Activated T-cell treated with anti-CD3 and anti-CD28 coated beads for 4 hours (primary cell): ENCODE results near the gene NEDD9.

Experiments used
- DNase-seq: peaks from one replicate; pipeline ENCODE4 v3.0.0-alpha.2; 2020

Gene NEDD9

GRCh38 chr6:11217360-11218101 lies 14.9 kb downstream of the NEDD9 start:
- DNase-seq: no peak

DNA sequence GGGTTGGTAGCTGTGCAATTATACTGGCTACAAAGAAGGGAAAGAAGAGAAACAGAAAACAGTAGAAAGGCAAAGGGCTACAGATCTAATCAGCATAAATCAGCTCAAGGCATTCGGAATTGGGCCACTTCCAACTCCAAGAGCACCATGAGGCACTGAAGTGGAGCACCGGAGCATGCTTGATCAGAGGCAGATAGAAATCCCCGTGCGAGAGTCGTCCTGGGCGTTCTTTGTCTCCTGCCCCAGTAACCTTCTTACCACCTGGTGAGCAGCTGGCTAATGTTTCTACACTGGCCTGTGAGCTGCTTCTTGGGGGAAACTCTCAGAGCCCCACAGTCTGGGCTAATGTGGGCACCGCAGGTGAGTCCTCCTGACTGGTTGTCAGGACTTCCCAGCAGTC lies 16.7 kb downstream of the NEDD9 start:
- no peak for DNase-seq

GRCh38 chr6:11214901-11215300 lies 17.6 kb downstream of the NEDD9 start:
- DNase-seq: no peak

DNA sequence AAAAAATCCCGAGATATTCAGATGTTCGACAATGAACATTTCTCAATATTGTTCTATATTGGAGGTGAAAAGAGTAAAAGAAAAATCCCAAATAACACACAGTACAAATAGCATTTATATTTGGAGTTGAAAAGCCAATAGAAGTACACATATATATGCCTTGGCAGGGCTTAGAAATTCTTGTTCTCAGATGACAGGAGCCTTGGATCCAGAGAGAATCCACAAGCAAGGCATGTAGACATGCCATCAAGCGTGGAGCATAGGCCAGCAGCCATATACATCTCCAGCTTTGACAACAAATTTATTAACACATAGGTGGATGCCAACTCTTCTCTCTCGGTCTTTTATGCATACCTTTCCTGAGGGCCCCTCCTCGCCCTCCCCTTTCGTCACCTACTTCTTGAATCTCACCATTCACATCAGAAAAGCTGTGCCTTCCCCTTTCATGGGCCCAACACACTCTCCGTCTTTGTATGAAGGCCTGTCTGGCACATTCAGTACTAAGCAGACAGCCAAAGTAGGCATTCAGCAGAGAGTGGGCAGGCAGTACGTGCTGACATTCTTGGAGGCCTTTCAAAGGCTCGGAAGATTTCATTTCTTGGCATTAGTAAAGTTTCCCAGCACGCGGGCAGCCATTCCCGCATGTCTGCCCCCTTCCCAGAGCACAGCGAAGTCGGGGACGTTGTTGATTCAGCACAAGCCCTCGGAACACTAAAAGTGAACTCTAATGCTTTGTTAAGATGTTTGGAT lies 18.2 kb downstream of the NEDD9 start:
- DNase-seq: no peak

- no peak for DNase-seq
These were observed 18.9 kb downstream of the NEDD9 start for GRCh38 chr6:11213422-11214021.

DNA sequence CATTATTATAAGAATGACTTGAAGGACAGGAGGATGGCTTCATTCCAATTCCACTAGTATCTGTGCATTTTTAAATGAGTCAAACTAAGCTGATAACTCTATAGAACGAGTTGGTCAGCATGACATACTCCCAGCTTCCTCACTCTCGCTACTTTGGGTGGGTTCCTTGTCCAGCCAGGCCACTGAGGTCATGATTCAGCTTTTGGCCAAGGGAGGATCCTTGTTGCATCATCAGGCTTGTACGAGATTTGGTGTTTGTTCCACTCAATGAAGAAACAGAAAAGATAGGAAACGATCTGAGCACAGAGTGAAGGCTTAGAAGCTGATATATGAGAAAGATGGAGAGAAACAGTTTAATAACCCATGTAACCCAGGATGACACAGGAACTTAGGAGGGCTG lies 19.8 kb downstream of the NEDD9 start:
- DNase-seq: no peak

DNA sequence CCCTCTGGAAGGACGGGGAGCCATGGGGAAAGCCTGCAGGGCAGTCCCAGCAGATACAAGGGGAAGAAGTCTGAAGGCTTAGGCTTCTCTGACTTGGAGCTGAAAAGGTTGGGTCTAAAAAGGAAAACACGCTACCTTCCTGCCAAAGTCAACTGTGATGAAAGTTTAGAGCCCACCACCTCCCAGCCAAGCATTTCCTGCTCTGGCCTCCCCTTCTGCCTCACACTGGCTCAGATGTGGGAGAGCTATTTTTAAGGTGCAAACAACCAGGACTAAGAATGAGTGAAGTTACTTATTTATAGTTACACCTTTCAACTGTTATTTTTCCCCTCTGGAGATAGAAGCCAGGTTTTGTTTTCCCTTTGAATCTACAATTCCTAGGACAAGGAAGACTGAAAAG lies 21.2 kb downstream of the NEDD9 start:
- no peak for DNase-seq

- no peak for DNase-seq
These were observed 21.9 kb downstream of the NEDD9 start for GRCh38 chr6:11210386-11211138.

- DNase-seq: no peak
These were observed 22.6 kb downstream of the NEDD9 start for GRCh38 chr6:11209906-11210305.

- no peak for DNase-seq
These were observed 23.1 kb downstream of the NEDD9 start for GRCh38 chr6:11209369-11209768.

DNA sequence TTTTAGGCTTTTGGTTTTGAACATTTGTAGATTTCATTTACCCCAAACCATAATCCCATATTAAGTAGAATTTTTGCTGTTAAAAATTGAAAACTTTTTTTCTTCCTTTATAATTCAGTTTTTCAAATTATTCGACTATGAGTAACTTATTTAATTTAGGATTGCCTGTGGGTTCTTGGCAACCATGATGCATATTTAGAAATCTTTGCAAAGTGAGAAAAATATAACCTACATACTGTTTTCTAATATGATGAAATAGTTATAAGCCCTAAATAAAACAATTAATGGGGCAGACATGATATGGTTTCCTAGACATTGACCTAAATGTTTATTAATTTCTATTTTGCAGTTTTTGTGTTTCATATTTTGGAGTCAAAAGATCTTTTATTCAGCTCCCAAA lies 23.6 kb downstream of the NEDD9 start:
- DNase-seq: no peak

GRCh38 chr6:11208267-11208666 lies 24.2 kb downstream of the NEDD9 start:
- no peak for DNase-seq

GRCh38 chr6:11207199-11207968 lies 25.1 kb downstream of the NEDD9 start:
- no peak for DNase-seq

DNA sequence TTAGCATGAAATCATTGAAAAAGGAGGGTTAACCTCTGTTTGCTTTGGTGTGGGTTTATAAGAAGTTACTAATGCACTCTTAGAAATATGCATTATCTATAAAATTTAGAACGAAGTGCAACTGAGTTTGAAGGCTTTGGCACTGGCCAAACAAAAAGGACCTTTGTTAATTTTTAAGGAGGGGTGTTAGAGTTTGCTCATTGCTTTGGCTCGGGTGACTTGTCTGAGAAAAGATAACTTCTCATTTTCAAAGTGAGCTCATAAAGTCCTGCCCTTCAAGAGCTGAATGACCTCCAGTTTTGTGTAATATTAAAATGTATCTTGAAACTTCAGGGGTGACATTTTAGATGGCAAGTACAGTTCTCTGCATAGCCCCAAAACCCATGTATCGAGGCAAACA lies 25.9 kb downstream of the NEDD9 start:
- no peak for DNase-seq

GRCh38 chr6:11204794-11205366 lies 27.6 kb downstream of the NEDD9 start:
- no peak for DNase-seq

- no peak for DNase-seq
These were observed 28.5 kb downstream of the NEDD9 start for GRCh38 chr6:11204005-11204399.

DNA sequence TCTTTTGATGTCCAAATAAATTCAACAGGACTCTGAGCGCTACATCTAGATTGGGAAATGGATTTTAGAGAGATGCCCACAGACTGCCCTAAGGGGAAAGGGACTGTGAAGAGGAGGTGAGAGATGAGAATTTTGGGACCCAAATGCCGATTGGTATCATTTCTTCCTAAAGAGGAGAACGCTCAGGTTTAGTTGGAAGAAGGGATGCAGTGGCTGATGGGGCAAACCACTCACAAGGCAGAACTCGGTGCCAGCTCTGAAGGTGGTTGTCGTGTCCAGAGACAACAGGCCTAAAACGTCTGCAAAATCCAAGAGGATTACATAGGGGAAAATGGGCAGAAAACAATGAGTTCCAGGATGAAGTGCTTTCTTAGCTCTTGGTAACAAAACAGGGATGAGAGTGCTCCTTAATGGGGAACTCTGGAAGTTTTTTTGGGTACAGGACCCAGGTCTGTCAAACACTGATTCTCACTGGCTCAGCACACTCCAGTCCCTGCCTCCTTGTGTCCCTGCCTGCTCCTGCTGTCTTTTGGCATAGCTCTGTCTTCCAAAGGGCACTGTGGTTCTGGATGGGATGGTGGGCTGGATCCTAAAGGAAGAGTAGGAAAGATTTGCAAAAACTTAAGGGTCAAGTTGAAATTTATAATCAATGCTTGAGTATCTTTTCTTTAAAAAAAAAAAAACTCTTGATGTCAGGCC lies 29.0 kb downstream of the NEDD9 start:
- no peak for DNase-seq

GRCh38 chr6:11202513-11203305 lies 29.8 kb downstream of the NEDD9 start:
- DNase-seq: no peak

DNA sequence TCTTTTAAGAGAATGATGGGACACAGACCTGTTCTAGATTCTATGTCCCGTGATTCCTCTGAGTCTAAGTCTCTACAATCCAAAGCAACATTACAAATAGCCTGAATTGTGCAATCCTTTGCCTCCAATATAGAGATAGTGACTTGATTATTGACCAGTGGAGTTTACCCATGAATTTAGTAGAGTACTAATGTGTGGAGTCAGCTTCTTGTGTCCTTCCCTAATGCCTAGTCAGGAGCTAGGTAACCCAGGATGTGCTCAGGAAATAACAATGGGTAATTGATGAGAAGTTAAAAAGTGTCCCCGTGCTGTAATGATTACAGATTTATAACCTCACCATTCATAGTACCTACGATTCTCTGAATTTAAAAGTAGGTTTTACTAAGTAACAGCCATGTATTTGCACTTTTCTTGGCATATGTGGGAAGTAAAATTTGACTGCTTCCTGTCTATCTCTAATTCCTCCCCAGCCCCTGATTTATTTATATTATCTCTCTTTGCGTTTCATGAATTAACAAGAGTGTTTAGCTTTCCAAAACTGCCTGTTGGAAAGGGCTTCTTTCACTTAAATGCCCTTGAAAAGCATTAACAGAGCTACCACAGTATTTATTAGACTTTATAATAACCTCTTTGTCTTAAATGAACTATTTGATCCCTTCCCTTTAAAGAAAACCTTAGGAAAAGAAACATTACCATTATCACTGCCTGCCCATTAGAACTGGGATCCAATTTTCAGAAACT lies 30.5 kb downstream of the NEDD9 start:
- no peak for DNase-seq

DNA sequence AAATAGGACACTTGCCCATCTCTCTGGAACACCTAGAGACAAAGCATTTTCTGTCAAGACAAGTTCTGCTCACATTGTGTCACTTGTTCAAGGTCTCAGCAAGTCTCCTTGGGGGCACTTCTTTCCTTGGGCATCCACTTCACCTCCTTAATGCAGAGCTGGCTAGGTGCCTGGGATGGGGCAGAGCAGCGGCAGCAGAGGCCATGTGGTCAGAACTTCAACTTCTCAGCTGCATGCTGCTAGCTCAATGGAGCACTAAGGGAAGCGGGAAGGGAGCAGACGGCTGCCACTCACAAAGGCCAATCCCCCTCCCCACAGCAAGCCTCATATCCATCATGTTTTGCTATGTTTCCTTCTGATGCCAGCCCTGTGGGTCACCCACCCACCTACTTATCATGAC lies 31.5 kb downstream of the NEDD9 start:
- DNase-seq: no peak
